ENCODE data around the gene ZNF710.

- TF ChIP-seq, protein P1, sequence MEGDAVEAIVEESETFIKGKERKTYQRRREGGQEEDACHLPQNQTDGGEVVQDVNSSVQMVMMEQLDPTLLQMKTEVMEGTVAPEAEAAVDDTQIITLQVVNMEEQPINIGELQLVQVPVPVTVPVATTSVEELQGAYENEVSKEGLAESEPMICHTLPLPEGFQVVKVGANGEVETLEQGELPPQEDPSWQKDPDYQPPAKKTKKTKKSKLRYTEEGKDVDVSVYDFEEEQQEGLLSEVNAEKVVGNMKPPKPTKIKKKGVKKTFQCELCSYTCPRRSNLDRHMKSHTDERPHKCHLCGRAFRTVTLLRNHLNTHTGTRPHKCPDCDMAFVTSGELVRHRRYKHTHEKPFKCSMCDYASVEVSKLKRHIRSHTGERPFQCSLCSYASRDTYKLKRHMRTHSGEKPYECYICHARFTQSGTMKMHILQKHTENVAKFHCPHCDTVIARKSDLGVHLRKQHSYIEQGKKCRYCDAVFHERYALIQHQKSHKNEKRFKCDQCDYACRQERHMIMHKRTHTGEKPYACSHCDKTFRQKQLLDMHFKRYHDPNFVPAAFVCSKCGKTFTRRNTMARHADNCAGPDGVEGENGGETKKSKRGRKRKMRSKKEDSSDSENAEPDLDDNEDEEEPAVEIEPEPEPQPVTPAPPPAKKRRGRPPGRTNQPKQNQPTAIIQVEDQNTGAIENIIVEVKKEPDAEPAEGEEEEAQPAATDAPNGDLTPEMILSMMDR (IDR thresholded peaks at IDR 0.05): no peak
- TF ChIP-seq POLR2A (IDR thresholded peaks at IDR 0.05): no peak
Measured at GRCh38 chr15:90053685-90054466, 52.8 kb downstream of the ZNF710 start.

Data from adrenal gland (tissue), 5 donors.